GM19023 (cell line): ENCODE measurements around the gene AOC1.

Source experiments
- ATAC-seq: cut with Tn5 transposase; IDR thresholded peaks from one replicate; pipeline ENCODE4 v1.9.1; 2021; ENCODE audit warnings: mild to moderate bottlenecking, moderate library complexity; ENCODE audit not compliant: unreplicated experiment

The AOC1 gene

DNA sequence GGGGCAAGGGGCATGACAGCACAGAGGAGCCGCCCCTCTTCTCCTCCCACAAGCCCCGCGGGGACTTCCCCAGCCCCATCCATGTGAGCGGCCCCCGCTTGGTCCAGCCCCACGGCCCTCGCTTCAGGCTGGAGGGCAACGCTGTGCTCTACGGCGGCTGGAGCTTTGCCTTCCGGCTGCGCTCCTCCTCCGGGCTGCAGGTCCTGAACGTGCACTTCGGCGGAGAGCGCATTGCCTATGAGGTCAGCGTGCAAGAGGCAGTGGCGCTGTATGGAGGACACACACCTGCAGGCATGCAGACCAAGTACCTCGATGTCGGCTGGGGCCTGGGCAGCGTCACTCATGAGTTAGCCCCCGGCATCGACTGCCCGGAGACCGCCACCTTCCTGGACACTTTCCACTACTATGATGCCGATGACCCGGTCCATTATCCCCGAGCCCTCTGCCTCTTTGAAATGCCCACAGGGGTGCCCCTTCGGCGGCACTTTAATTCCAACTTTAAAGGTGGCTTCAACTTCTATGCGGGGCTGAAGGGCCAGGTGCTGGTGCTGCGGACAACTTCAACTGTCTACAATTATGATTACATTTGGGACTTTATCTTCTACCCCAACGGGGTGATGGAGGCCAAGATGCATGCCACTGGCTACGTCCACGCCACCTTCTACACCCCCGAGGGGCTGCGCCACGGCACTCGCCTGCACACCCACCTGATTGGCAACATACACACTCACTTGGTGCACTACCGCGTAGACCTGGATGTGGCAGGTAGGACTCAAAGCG lies 5.1 kb downstream of the AOC1 start:
- ATAC-seq = no peak

DNA sequence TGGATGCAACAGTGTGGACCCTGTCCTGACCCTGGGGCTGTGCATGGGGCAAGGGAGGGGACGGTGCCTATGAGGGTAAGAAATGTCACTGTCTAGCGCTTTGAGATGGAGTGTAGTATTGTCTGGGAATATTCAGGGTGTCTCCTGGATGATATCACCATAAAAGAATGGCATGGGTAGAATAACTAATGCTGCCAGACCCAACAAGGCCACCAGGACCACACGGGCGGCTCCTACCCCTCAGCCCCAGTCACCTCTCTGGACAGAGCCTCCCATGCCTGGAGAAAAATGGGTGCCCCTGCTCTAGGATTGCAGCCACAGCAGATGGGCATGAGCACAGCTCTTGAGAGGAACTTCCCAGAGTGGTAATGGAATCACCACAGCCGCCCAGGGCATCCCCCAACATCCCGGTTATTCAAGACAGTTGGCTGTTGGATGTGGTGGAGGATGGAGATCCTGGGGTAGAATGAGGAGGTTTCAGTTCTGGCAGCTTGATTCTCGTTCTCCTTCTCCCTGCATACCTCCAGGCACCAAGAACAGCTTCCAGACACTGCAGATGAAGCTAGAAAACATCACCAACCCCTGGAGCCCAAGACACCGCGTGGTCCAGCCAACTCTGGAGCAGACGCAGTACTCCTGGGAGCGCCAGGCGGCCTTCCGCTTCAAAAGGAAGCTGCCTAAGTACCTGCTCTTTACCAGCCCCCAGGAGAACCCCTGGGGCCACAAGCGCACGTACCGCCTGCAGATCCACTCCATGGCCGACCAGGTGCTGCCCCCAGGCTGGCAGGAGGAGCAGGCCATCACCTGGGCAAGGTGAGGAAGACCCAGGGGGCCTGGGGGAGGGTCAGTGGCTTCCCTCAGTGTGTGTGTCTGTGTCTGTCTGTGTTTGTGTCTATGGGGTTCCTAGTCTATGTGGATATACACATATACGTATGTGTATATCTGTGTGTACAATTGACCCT lies 6.2 kb downstream of the AOC1 start:
- ATAC-seq = no peak

DNA sequence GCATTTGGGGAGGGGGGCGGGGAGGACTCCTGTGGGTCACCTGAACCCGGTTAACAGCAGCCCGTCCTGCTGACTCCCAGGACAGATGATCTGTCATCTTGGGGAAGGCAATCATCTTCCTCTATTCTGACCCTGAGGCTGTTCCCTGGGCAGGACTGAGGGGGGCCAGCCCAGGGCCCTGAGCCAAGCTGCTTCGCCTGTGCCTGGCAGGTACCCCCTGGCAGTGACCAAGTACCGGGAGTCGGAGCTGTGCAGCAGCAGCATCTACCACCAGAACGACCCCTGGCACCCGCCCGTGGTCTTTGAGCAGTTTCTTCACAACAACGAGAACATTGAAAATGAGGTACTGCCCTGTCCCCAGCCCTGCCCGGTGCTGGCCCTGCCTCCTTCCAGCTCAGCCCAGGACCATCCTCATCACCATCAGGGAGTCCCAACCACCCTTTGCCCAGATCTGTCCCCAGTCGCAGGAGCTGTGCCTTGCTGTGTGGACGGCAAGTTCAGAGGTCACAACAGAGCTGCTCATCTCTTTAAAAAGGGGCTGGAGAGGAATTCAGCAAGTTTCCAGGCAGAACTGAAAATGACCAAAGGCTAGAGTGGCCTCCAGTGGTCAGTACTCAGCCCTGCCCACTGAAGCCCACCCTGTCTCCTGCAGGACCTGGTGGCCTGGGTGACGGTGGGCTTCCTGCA lies 8.1 kb downstream of the AOC1 start:
- ATAC-seq = no peak

DNA sequence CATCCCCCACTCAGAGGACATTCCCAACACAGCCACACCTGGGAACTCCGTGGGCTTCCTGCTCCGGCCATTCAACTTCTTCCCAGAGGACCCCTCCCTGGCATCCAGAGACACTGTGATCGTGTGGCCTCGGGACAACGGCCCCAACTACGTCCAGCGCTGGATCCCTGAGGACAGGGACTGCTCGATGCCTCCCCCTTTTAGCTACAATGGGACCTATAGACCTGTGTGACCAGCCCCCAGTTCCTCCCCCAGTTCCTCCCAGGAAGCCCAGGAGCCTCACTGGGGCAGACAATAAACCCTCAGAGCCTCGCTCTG lies 8.6 kb downstream of the AOC1 start:
- no peak for ATAC-seq

DNA sequence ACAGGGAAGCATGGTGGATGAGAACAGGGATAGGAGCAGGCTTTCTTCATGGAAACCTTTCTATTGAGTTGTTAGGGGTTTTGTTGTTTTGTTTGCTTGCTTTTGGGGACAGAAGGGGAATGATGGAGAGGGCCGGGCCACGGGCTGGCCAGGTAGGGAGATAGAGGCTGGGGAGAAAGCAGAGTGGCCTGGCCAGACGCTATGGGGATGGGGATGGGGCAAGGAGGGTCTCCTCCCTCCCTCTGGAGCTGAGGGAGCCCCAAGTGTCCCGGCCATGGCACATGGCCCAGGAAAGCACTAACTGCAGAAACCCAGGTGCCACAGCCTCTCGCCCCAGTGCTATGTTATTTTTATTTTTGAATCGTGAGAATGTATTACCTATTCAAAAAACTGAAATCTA lies 10.0 kb downstream of the AOC1 start:
- ATAC-seq = no peak

DNA sequence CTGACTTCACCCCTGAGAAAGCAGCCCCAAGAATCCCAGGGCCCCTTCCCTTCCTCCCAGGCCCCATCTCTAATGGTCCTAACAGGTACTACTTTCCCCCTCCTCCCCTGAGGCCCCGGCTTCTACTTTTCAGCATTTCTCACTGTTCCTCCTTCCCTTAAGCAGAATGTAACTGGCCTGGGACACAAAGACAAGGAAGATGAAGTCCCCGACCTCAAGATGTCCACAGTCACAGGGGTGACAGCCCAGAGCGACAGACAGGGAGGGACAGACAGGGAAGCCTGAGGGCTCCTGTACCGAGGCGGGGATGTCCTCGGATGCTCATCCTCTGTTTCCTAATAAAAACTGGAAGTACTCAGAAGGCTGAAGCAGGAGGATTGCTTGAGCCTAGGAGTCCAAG lies 11.6 kb downstream of the AOC1 start:
- no peak for ATAC-seq

DNA sequence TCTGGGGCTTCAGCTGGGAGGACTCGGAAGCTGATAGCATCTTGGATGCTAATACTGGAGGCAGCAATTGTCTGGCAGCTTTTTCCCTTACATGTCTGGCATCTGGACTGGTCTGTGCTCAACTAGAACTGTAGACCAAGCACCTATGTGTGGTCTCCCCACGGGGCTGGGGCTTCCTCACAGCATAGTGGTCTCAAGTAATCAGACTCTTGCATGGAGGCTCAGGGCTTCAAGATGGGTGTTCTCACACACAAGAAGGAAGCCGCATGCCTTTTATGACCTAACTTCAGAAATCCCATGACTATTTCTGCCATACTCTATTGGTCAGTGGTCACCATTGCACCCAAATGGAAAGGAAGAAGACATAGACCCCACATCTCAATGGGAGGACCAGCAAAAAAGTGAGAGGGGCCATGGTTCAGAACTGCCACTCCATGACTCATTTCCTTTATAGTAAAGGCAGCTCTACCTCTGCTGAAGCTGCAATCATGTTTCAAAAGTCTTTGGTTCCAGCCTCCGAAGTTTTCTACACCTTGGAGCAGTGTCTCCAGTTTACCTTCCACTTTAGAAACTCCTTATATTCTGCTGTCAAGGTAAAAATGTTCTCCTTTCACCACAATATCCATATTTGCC lies 14.7 kb downstream of the AOC1 start:
- no peak for ATAC-seq

DNA sequence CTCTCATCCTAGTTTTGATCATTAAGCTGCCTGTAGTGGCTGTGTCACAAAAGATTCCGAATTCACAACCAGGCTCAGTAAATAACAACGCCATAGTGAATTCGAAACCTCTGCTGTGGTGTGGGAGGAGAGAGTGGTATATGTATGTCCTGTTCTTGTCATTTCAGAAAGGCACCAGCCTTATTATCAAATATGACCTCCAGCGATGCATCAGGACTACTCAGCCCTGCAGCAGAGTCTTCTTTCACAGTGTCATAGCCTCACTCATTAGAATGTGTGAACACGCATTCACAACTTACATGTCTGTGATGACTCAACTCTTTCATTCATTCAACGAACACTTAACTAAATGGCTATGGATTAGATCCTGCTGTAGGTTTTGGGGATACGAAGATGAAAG lies 15.3 kb downstream of the AOC1 start:
- no peak for ATAC-seq

DNA sequence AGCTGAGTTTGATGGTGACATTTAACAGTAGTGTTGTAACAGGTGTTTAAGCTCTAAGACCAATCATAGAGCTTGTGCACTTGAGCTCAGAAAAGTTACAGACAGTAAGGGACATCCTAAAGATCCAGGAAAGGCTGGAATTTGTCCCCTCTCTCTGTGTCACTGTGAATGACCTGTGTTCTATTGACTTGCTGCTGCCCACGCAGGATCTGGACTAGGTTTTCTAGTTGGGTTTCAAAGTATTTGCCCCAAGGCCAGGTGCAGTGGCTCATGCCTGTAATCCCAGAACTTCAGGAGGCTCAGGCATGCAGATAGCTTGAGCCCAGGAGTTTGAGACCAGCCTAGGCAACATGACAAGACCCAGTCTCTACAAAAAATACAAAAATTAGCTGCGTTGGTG lies 17.1 kb downstream of the AOC1 start:
- no peak for ATAC-seq

DNA sequence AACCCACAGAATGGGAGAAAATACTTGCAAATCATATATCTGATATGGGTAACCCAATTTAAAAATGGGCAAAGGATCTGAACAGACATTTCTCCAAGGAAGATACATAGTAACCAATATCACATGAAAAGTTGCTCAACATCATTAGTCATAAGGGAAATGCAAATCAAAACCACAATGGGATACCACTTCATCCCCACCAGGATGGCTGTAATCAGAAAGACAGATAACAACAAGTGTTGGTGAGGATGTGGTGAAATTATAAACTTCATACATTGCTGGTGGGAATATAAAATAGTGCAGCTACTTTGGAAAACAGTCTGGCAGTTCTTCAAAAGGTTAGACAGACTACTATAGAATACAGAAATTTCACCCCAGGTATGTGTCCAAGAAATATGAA lies 19.3 kb downstream of the AOC1 start:
- no peak for ATAC-seq

DNA sequence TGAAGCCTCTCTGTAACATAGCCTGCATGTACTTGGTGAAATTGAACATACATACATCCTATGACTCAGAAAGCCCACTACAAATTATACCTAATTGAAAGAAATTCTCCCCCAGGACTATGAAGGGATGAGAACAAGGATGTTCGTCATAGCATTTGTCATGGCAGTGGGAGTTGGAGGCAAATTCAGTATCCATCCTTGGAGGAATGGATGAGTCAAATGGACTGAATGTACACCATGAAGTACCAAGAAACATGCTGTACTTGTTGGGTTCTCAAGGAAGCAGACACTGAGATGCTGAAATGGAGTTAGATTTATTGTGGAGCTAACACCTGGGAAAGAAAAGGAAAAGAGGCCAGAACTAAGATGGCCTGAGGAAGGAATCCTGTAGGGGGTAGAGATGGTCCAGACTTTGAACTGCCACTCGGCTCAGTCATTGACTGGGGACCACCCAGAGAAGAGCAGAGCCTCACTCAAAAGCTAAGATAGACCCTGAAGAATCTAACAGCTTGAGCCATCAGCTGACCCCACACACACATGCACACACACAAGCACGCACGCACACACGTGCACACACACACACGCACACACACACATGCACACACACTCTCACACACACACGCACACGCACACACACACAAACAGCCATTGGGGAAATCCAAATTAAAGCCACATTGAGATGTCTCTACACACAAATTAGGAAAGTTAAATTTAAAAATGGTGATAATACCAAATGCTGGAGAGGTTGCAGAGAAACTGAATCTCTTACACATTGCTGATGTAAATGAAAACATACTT lies 22.3 kb downstream of the AOC1 start:
- ATAC-seq = no peak

DNA sequence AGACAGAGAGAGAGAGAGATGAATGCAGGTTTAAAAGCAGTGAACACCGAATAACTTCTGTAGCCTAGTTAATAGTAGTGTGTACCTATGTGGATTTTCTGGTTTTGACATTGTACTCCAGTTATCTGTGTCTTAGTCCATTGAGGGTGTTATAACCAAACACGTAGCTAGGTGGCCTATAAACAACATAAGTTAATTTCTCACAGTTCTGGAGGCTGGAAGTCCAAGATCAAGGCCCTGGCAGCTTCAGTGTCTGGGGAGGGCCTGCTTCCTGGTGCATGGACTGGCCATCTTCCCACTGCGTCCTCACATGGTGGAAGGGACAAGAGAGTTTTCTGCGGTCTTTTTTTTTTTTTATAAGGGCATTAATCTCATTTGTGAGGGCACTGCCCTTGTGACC lies 23.5 kb downstream of the AOC1 start:
- ATAC-seq = no peak

DNA sequence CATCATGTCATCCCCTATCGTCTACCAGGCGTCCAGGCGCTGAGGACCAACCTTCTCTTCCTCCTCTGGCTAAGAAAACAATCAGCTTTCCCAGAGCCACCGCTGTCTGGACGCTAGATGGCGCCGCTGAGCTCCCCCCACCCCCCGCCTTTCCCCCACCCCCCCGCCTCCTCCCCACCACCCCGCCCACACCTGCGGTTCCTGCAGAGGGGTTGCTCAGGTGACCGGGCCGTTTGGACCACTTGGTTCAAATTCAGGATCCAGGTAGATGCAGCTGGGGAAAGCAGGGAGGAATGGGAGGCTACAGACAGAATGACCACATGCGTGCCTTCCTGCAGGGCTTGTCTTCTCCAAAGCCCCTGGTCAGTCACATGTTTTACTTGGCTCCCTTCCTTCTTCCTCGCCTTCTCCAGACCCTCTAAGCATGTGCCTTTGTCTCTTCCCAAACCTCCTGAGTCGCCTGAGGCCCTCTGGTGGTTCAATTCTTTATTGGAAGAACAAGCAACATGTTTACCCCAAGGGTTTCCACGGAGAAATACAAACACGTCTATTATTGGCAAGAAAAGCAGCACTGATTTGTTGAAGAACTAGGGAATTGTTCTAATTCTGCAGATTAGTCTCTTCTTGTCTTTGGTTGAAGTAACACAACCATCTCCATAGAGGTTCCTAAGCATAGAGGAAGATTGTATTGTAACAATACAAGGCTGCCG lies 24.7 kb downstream of the AOC1 start:
- ATAC-seq = no peak

DNA sequence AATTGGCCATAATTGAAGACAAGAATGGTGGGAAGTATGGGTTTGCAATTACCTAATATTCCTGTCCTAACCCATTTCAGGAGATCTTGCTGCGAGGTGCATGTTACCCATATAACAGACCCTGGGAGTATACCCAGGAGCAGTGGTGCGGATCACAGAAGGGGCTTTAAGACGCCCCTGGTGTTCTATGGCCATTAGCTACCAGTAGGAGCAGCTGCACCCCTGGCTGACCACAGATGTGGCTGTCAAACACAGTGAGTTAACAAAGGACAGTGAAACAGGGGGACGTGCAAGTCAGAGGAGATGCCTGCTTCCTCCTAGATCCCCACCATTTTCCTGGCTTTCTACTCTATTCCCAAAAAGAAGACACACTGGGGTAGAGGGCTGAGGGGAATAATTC lies 25.2 kb downstream of the AOC1 start:
- no peak for ATAC-seq

DNA sequence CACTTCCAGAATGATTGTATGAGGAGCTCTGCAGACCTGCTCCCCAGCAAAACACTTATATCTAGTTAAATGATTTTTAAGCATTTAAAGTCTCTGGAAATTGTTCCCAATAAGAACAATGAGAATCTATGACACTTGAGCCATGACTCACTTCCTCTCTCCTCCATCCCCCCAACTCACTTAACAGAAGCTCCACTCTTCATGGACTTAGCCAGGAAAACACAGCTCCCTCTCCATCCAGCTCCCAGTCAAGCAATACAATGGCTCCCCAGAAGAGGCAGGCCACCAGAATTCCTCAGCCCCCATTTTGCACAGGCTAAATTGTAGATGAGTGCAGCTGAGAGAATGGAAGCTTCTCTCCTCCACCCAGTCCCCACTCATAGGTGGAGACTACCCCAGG lies 27.0 kb downstream of the AOC1 start:
- ATAC-seq = no peak

DNA sequence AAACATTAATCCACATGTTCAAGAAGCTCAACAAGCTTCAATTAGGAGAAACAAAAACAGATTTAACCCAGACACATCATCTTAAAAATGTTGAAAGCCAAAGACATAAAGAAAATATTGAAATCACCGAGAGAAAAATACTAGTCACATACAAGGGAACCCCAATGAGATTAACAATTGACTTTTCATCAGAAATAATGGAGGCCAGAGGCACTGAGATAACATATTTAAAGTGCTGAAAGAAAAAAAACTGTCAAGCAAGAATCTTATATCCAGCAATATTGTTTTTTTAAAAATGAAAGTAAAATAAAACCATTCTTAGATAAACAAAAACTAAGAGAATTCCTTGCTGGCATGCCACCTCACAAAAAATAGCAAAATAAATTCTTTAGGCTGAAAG lies 28.9 kb downstream of the AOC1 start:
- ATAC-seq = no peak

DNA sequence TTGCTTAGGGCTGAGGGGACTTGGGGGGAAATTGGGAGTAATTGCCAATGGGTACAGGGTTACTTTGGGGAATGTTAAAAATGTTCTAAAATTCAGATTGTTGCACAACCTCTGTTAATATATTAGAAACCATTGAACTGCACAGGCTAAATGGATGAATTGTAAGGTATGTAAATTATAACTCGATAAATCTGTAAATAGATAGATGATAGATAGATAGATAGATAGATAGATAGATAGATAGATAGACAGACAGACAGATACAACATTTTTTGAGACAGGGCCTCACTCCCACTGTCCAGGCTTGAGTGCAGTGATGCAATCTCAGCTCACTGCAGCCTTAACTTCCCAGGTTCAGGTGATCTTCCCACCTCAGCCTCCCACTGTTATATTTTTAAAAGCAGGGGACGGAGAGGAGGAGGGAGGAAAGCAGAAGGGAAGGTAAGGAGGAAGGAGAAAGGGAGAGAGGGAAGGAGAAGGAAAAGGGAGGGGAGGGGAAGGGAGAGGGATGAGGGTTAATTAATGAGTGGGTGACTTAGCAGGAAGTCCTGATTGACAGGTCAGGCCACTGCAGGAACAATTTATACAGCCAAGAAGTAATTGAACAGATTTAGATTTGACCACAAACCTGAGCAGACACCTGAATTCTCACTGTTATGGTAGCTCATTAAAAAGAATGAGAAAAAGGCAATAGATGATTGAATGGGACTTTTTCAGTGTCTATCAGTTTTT lies 38.7 kb downstream of the AOC1 start:
- no peak for ATAC-seq

DNA sequence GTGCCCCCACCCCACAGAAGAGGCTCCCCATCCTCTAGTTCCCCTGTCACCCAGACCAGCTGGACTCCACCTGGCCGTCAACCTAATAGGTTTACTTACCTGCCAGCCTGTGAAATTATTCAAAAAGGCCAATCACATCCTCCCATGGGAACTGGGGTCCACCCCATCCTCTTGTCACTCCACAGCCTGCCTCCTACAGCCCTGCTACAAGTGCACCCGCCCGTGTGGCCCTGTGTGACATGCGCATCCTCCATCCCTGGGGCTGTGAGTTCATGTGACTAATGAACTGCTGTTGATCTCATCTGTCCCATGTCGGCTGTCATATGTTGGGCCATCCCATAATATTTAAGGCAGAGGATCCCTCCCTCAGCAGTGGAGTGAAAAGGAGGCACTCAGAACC lies 39.4 kb downstream of the AOC1 start:
- no peak for ATAC-seq

DNA sequence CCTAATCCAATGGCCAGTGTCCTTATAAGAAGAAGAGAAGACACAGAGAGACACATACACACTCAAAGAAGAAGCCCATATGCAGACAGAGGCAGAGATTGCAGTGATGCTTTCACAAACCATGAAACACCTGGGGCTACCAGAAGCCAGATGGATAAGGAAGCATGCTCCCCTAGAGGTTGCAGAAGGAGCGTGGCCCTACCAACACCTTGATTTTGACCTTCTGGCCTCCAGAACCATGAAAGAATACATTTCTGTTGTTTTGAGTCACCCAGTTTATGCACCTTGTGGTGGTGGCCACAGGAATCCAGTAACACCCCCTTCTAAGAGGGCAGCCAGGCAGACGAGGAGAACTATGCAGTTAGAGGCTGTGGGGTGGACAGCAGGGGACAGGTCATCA lies 43.5 kb downstream of the AOC1 start:
- no peak for ATAC-seq
